Calu3 (cell line): ENCODE measurements around the gene PCGF2. TPM values are rescaled to one million over a fixed set of nuclear protein-coding genes. Genes with fewer than 3 reads are reported as not detected.
A peak's percentile ranks its signal among the peaks of the same experiment; 100 is the strongest.

Experiments
- BruUV-seq: library from RNA; stranded (reverse); fragments of 400-500 nt; replicated peaks from 2 replicates; lab custom pipeline; 2021; lab: Mats Ljungman, UMichigan
- CTCF ChIA-PET: fragments of 300-600 bp; sonication (Branson Sonifier 250); formaldehyde crosslinking; loops from one replicate; lab custom pipeline; 2022; ENCODE audit warnings: antibody characterized with exemption; lab: Charles Lee
- DNase-seq: peaks from one replicate; pipeline ENCODE4 v3.0.0; 2022
- H3K27ac Mint-ChIP-seq: one replicate; pipeline ENCODE4 v1.8.0; 2022; ENCODE audit warnings: mixed read lengths; ENCODE audit not compliant: unreplicated experiment
- H3K27me3 Mint-ChIP-seq: one replicate; pipeline ENCODE4 v1.8.0; 2022; ENCODE audit warnings: mixed read lengths; ENCODE audit not compliant: unreplicated experiment
- H3K36me3 Mint-ChIP-seq: one replicate; pipeline ENCODE4 v1.8.0; 2022; ENCODE audit warnings: mild to moderate bottlenecking, moderate library complexity, mixed read lengths; ENCODE audit not compliant: insufficient read depth, unreplicated experiment
- H3K4me1 Mint-ChIP-seq: one replicate; pipeline ENCODE4 v1.8.0; 2022; ENCODE audit warnings: mild to moderate bottlenecking, low read depth, mixed read lengths; ENCODE audit not compliant: unreplicated experiment
- H3K4me3 Mint-ChIP-seq: one replicate; pipeline ENCODE4 v1.8.0; 2022; ENCODE audit warnings: mild to moderate bottlenecking, low read depth, moderate library complexity, mixed read lengths; ENCODE audit not compliant: unreplicated experiment
- H3K9me3 Mint-ChIP-seq: one replicate; pipeline ENCODE4 v1.8.0; 2022; ENCODE audit warnings: low read depth, mixed read lengths; ENCODE audit not compliant: unreplicated experiment
- intact Hi-C: fragments of 100-400 bp; cut with micrococcal nuclease; formaldehyde crosslinking; loops from one replicate; pipeline ENCODE4 v1.10.0; 2022; ENCODE audit not compliant: unreplicated experiment
- total RNA-seq: library from RNA; stranded (reverse); gene quantifications from 2 replicates; pipeline ENCODE4 v1.2.3, GENCODE V29; 2022
- TF ChIP-seq, protein P1 (sequence below): fragments of 200-600 bp; IDR thresholded peaks from one replicate; pipeline ENCODE4 v1.8.0; 2022; ENCODE audit warnings: antibody characterized with exemption; ENCODE audit not compliant: unreplicated experiment

The PCGF2 gene
- total RNA-seq, 1 experiment from 2014 or later: 205 TPM

DNA sequence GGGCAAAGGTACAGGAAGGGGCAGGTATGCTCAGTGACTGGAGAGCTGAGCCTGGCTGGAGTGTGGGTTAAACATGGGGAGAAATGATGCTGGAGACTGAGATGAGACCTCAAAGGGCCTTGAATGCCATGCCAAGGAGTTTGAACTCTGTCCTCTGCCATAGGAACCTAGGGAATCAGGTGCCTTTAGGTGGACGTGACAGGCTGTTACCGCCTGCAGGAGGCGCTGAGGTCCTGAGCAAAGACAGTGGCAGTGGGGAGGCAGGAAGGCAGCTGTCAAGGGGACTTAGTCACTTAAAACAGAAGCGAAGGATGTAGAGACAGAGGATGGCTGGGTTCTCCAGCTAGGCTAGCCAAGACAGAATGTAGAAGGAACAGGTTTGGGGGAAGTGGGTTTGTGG is 13.5 kb upstream of the PCGF2 start:
- CTCF ChIA-PET: interaction anchor here (0.6 to 2.1 kb wide), 6 partner anchors 9 to 413 kb away, joined by 3 to 15 read pairs (median 3); partner anchors contain the start of gene PSMB3
- Mint-ChIP-seq H3K4me3 (no peak overlapping the region), H3K27ac (no peak overlapping the region)

GRCh38 chr17:38753071-38753506 is 5.0 kb upstream of the PCGF2 start:
- peak overlapping the region; percentile 85 for H3K27ac Mint-ChIP-seq
- intact Hi-C loops: loop anchor here (5.0 kb wide), 2 partner anchors 114 to 399 kb away; partner anchors contain the start of gene PLXDC1
- CTCF ChIA-PET: interaction anchor here (2.0 kb wide), 1 partner anchor 401 kb away, joined by 9 read pairs; no protein-coding TSS in a partner anchor
- TSS peak; percentile 70 for BruUV-seq
- peaks cover 28% of the 10 kb centered on the region for H3K4me1 Mint-ChIP-seq
- H3K36me3 Mint-ChIP-seq: peaks cover 84% of the 10 kb centered on the region
- DNase-seq: no peak
- no peaks in the 10 kb centered on the region for H3K9me3 Mint-ChIP-seq
- peak overlapping the region; percentile 78 for H3K4me3 Mint-ChIP-seq
- no peaks in the 10 kb centered on the region for H3K27me3 Mint-ChIP-seq
- TF ChIP-seq, protein P1, sequence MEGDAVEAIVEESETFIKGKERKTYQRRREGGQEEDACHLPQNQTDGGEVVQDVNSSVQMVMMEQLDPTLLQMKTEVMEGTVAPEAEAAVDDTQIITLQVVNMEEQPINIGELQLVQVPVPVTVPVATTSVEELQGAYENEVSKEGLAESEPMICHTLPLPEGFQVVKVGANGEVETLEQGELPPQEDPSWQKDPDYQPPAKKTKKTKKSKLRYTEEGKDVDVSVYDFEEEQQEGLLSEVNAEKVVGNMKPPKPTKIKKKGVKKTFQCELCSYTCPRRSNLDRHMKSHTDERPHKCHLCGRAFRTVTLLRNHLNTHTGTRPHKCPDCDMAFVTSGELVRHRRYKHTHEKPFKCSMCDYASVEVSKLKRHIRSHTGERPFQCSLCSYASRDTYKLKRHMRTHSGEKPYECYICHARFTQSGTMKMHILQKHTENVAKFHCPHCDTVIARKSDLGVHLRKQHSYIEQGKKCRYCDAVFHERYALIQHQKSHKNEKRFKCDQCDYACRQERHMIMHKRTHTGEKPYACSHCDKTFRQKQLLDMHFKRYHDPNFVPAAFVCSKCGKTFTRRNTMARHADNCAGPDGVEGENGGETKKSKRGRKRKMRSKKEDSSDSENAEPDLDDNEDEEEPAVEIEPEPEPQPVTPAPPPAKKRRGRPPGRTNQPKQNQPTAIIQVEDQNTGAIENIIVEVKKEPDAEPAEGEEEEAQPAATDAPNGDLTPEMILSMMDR: no peak

More for the DNA sequence above, 13.5 kb upstream of the PCGF2 start:
- Mint-ChIP-seq H3K36me3 (peaks cover 89% of the 10 kb centered on the region), H3K4me1 (no peaks in the 10 kb centered on the region), H3K9me3 (no peaks in the 10 kb centered on the region), H3K27me3 (no peaks in the 10 kb centered on the region)
- intact Hi-C loops: no loop called here
- peak; percentile 73 for DNase-seq
- TF ChIP-seq, protein P1: peak; percentile 78
- BruUV-seq: no TSS peak

DNA sequence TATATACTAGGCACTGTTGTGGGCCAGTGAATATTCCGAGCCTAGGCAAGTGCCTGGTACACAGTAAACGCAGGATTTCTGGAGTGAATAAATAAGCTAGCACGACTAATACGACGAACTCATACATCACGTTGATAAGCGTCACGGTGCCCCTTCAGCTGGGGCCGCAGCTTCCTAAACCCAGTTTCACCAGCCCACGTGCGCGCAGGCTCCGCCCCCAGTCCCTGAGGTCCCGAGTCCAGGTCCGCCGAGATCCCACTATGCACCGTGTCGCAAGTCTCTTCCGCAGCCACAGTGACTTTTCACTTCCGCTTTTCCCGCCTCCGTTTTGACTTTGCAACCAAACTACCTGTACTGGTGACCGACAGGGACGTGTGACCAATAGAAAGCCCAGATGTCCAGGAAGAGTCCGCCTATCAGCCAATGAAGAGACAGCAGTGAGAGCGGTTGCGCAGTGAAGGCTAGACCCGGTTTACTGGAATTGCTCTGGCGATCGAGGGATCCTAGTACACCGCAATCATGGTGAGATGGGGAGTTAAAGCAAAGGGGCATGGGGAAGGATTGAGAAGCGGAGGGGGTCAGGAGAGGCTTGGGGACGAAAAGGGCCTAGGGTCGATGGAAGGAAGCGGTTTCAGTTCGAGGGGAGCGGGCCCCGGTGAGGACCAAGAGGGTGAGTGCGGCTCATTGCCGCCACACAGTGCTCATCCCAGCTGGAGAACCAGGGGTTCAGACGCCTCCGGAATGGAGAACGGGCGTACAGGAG is 4.4 kb upstream of the PCGF2 start, which contains the start of gene PSMB3:
TSS of gene PSMB3 (plus strand) at position 434 of the 763 bp plus-strand sequence. CDS start at position 520, 86 bp downstream.
- peaks cover 28% of the 10 kb centered on the region for H3K4me1 Mint-ChIP-seq
- no peaks in the 10 kb centered on the region for H3K27me3 Mint-ChIP-seq
- DNase-seq: peak; percentile 100
- H3K36me3 Mint-ChIP-seq: peaks cover 86% of the 10 kb centered on the region
- H3K9me3 Mint-ChIP-seq: no peaks in the 10 kb centered on the region
- TF ChIP-seq, protein P1: no peak
- peak within 1 kb of the TSS; percentile 85 for H3K27ac Mint-ChIP-seq
- CTCF ChIA-PET: interaction anchor here (0.5 to 2.0 kb wide), 16 partner anchors 8 to 1187 kb away, joined by 3 to 11 read pairs (median 4); partner anchors contain the start of gene CISD3
- peak within 1 kb of the TSS; percentile 78 for H3K4me3 Mint-ChIP-seq
- no TSS peak for BruUV-seq
- intact Hi-C loops: loop anchor here (5.0 kb wide), 2 partner anchors 115 to 400 kb away; partner anchors contain the start of gene PLXDC1

DNA sequence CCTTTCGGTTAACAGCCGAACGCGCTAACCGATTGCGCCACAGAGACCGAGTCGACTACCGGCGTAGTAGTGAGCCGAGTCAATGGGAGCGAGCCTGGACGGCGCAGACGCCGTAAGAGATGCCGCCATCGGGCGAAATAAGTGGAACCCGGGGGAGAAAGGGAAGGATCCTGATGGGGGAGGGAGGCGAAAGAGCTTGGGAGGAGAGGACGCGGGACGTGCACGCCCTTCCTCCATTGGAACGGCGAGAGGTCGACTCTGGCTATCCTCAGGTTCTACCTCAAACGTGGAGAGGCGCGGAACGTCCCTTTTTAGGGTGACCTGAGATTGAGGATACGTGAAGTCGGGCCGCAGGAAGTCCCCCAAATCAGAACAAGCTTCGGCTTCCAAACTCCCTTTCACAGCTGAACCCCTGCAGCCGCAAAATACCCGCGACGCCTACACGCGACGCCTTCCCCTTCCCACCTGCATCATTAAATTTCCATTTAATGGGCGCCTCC is 3.7 kb upstream of the PCGF2 start:
- H3K27ac Mint-ChIP-seq: peak overlapping the region; percentile 85
- intact Hi-C loops: loop anchor here (2.0 to 5.0 kb wide), 3 partner anchors 49 to 400 kb away; partner anchors contain the start of gene PLXDC1
- peaks cover 92% of the 10 kb centered on the region for H3K36me3 Mint-ChIP-seq
- TSS peak; percentile 56 for BruUV-seq
- H3K27me3 Mint-ChIP-seq: no peaks in the 10 kb centered on the region
- TF ChIP-seq, protein P1: no peak
- H3K9me3 Mint-ChIP-seq: no peaks in the 10 kb centered on the region
- peak; percentile 99 for DNase-seq
- CTCF ChIA-PET: interaction anchor here (0.5 to 2.0 kb wide), 17 partner anchors 9 to 1188 kb away, joined by 3 to 11 read pairs (median 4); partner anchors contain the start of gene CISD3
- peak overlapping the region; percentile 78 for H3K4me3 Mint-ChIP-seq
- H3K4me1 Mint-ChIP-seq: peaks cover 30% of the 10 kb centered on the region
